Liver (tissue), 9 donors: Measurements from ENCODE around the gene HCFC1R1. TPM values are rescaled to one million over a fixed set of nuclear protein-coding genes. Genes with fewer than 3 reads are reported as not detected.
A peak's percentile ranks its signal among the peaks of the same experiment; 100 is the strongest.

Source experiments
- DNase-seq: peaks from one replicate; pipeline ENCODE4 v3.0.0-alpha.2; 2017; ENCODE audit warnings: low spot score
- H3K27ac ChIP-seq, 2 donors: one replicate each; pipeline ENCODE4 v1.7.0; 2013; ENCODE audit warnings: inconsistent platforms in 2 of 2, low read length in 2 of 2, control low read depth in 1 of 2, low read depth in 1 of 2, mild to moderate bottlenecking in 1 of 2
- H3K27me3 ChIP-seq, 4 donors: one replicate each; pipeline versions ENCODE4 v1.6.1 to v1.7.0; 2013; ENCODE audit warnings: low read length in 3 of 4, inconsistent platforms in 1 of 4, mild to moderate bottlenecking in 1 of 4, moderate library complexity in 1 of 4; ENCODE audit not compliant: control insufficient read depth in 4 of 4, insufficient read depth in 4 of 4
- H3K36me3 ChIP-seq, 4 donors: one replicate each; pipeline versions ENCODE4 v1.6.1 to v1.7.0; 2013; ENCODE audit warnings: low read length in 3 of 4, mild to moderate bottlenecking in 3 of 4, low read depth in 1 of 4, moderate library complexity in 1 of 4; ENCODE audit not compliant: control insufficient read depth in 4 of 4, insufficient read depth in 3 of 4
- H3K4me1 ChIP-seq, 4 donors: one replicate each; pipeline versions ENCODE4 v1.6.1 to v1.7.0; 2013; ENCODE audit warnings: low read length in 3 of 4, mild to moderate bottlenecking in 3 of 4, moderate library complexity in 1 of 4; ENCODE audit not compliant: control insufficient read depth in 4 of 4, insufficient read depth in 4 of 4
- H3K4me3 ChIP-seq, 3 donors: one replicate each; pipeline versions ENCODE4 v1.6.1 to v1.7.0; 2013; ENCODE audit warnings: low read length in 3 of 3, control low read depth in 1 of 3, low read depth in 1 of 3, mild to moderate bottlenecking in 1 of 3
- H3K9ac ChIP-seq, 2 donors: one replicate each; pipeline ENCODE4 v1.7.0; 2013; ENCODE audit warnings: low read length in 2 of 2, mild to moderate bottlenecking in 2 of 2, moderate library complexity in 2 of 2, control low read depth in 1 of 2, low read depth in 1 of 2
- H3K9me3 ChIP-seq, 4 donors: one replicate each; pipeline versions ENCODE4 v1.6.1 to v1.7.0; 2013; ENCODE audit warnings: low read length in 3 of 4; ENCODE audit not compliant: control insufficient read depth in 4 of 4
- CTCF ChIP-seq: fragments of 150-350 bp; IDR thresholded peaks from 2 replicates; pipeline ENCODE4 v1.5.1; 2017; ENCODE audit warnings: improper control_type of control experiment, low read depth, low read length; ENCODE audit not compliant: missing input control
- EGR1 ChIP-seq, 2 donors: IDR thresholded peaks; 2 replicates each; pipeline ENCODE4 v1.6.1; 2016 to 2018; ENCODE audit warnings: antibody characterized with exemption in 2 of 2, low read depth in 2 of 2
- FOXA1 ChIP-seq: IDR thresholded peaks from 2 replicates; pipeline ENCODE4 v1.6.1; 2016; ENCODE audit warnings: antibody characterized with exemption
- FOXA2 ChIP-seq: IDR thresholded peaks from 2 replicates; pipeline ENCODE4 v1.6.1; 2016; ENCODE audit warnings: antibody characterized with exemption
- GABPA ChIP-seq, 2 donors: IDR thresholded peaks in 1 of 2; conservative IDR thresholded peaks in 1 of 2; 2 replicates each; pipeline ENCODE4 v1.6.1; 2016; ENCODE audit warnings: antibody characterized with exemption in 2 of 2, mild to moderate bottlenecking in 1 of 2, moderate library complexity in 1 of 2
- HNF4A ChIP-seq, 2 donors: conservative IDR thresholded peaks; 2 replicates each; pipeline ENCODE4 v1.6.1; 2016; ENCODE audit warnings: antibody characterized with exemption in 2 of 2, mild to moderate bottlenecking in 2 of 2
- HNF4G ChIP-seq: IDR thresholded peaks from 2 replicates; pipeline ENCODE4 v1.6.1; 2016; ENCODE audit warnings: antibody characterized with exemption
- JUND ChIP-seq, 2 donors: IDR thresholded peaks; 2 replicates each; pipeline ENCODE4 v1.6.1; 2016; ENCODE audit warnings: antibody characterized with exemption in 2 of 2
- NR2F2 ChIP-seq: IDR thresholded peaks from 2 replicates; pipeline ENCODE4 v1.6.1; 2016; ENCODE audit warnings: antibody characterized with exemption
- RAD21 ChIP-seq, 2 donors: IDR thresholded peaks; 2 replicates each; pipeline ENCODE4 v1.6.1; 2016; ENCODE audit warnings: antibody characterized with exemption in 2 of 2, mild to moderate bottlenecking in 2 of 2
- REST ChIP-seq: IDR thresholded peaks from 2 replicates; pipeline ENCODE4 v1.6.1; 2016; ENCODE audit warnings: antibody characterized with exemption, mild to moderate bottlenecking
- RXRA ChIP-seq, 2 donors: IDR thresholded peaks; 2 replicates each; pipeline ENCODE4 v1.6.1; 2017 to 2018; ENCODE audit warnings: antibody characterized with exemption in 2 of 2, mild to moderate bottlenecking in 1 of 2
- SP1 ChIP-seq: IDR thresholded peaks from 2 replicates; pipeline ENCODE4 v1.6.1; 2018; ENCODE audit warnings: antibody characterized with exemption, mild to moderate bottlenecking
- YY1 ChIP-seq: IDR thresholded peaks from 2 replicates; pipeline ENCODE4 v1.6.1; 2016; ENCODE audit warnings: antibody characterized with exemption, mild to moderate bottlenecking
- WGBS: extraction: QIAGEN DNeasy Blood & Tissue Kit; methylation state at CpG from one replicate; pipeline ENCODE4 v1.1.7; 2013; 5-methylcytosine and 5-hydroxymethylcytosine counted together
- polyA plus RNA-seq, 2 donors: library from polyadenylated mRNA; stranded (reverse) in 1 of 2; unstranded in 1 of 2; fragments of 200-250 nt in 1 of 2; fragments of >200 nt in 1 of 2; fragmentation: Nextera tagmentation in 1 of 2; extraction: Ambion mirVana in 1 of 2; gene quantifications; one replicate each; pipeline versions ENCODE4 v1.2.1 to v1.2.3, GENCODE V29; 2013 to 2015
- total RNA-seq, 2 donors: library from RNA; depleted of rRNA; stranded (reverse); fragments of >200 nt; gene quantifications; one replicate each; pipeline ENCODE4 v1.2.3, GENCODE V29; 2014
- TF ChIP-seq, protein P1 (sequence below): IDR thresholded peaks from 2 replicates; pipeline ENCODE4 v1.6.1; 2016; ENCODE audit warnings: antibody characterized with exemption
- TF ChIP-seq, protein P2 (sequence below): IDR thresholded peaks from 2 replicates; pipeline ENCODE4 v1.6.1; 2016; ENCODE audit warnings: antibody characterized with exemption
- TF ChIP-seq, protein P3 (sequence below): IDR thresholded peaks from 2 replicates; pipeline ENCODE4 v1.6.1; 2016; ENCODE audit warnings: antibody characterized with exemption
- donor health status: healthy.
- donor health status: healthy.
- donor health status: healthy.
- donor health status: healthy.
- donor health status: healthy.

HCFC1R1 gene
- total and polyA plus RNA-seq, 4 donors: 1.4 to 17.6 (median 9.2) TPM

- under 1% methylated on average over 49 of the region's 49 CpGs for WGBS
- peak; percentile 86 for DNase-seq
- no peaks in the 10 kb centered on the region for H3K9me3 ChIP-seq
- TF ChIP-seq, protein P1, sequence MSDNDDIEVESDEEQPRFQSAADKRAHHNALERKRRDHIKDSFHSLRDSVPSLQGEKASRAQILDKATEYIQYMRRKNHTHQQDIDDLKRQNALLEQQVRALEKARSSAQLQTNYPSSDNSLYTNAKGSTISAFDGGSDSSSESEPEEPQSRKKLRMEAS: no peak
- TF ChIP-seq RXRA (IDR thresholded peaks at IDR 0.05) (no peak), FOXA1 (no peak), REST (no peak), NR2F2 (no peak), YY1 (no peak), HNF4A (conservative IDR thresholded peaks at IDR 0.05) (no peak), GABPA (IDR thresholded peaks at IDR 0.05 in 1 of 2, conservative IDR thresholded peaks at IDR 0.05 in 1 of 2) (no peak), HNF4G (no peak), EGR1 (IDR thresholded peaks at IDR 0.05; ENCODE audit: low read depth in 2 of 2) (peak in 1 of 2 donors; percentile 81), JUND (IDR thresholded peaks at IDR 0.05) (no peak), FOXA2 (no peak), SP1 (peak; percentile 9), RAD21 (IDR thresholded peaks at IDR 0.05) (no peak), CTCF (no peak)
- TF ChIP-seq, protein P2, sequence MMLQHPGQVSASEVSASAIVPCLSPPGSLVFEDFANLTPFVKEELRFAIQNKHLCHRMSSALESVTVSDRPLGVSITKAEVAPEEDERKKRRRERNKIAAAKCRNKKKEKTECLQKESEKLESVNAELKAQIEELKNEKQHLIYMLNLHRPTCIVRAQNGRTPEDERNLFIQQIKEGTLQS: no peak
- TF ChIP-seq, protein P3, sequence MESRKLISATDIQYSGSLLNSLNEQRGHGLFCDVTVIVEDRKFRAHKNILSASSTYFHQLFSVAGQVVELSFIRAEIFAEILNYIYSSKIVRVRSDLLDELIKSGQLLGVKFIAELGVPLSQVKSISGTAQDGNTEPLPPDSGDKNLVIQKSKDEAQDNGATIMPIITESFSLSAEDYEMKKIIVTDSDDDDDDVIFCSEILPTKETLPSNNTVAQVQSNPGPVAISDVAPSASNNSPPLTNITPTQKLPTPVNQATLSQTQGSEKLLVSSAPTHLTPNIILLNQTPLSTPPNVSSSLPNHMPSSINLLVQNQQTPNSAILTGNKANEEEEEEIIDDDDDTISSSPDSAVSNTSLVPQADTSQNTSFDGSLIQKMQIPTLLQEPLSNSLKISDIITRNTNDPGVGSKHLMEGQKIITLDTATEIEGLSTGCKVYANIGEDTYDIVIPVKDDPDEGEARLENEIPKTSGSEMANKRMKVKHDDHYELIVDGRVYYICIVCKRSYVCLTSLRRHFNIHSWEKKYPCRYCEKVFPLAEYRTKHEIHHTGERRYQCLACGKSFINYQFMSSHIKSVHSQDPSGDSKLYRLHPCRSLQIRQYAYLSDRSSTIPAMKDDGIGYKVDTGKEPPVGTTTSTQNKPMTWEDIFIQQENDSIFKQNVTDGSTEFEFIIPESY: no peak
- peak within 1 kb of the TSS; percentile 92 to 95 for H3K27ac ChIP-seq
- H3K4me3 ChIP-seq: peak within 1 kb of the TSS; percentile 68 to 78 (median 74)
- H3K36me3 ChIP-seq: no peaks in the 10 kb centered on the region
- peak within 1 kb of the TSS; percentile 63 to 66 for H3K9ac ChIP-seq
- peaks cover 12 to 34% (median 26%) of the 10 kb centered on the region in 4 donors for H3K4me1 ChIP-seq
- H3K27me3 ChIP-seq: no peaks in the 10 kb centered on the region
These were observed 3.5 kb downstream of the HCFC1R1 start, which contains the start of gene TNFRSF12A for GRCh38 chr16:3020247-3020603. Gene TNFRSF12A, plus strand, starts transcription at chr16:3020368. Its CDS starts 30 bp downstream, at chr16:3020398.
